ENCODE data around the gene ROCK2. TPM values are rescaled to one million over a fixed set of nuclear protein-coding genes. Genes with fewer than 3 reads are reported as not detected.
A peak's percentile ranks its signal among the peaks of the same experiment; 100 is the strongest.

ROCK2 gene
- total and polyA plus RNA-seq, 2 of the 13 experiments (the other 11 are each of a cell fraction or from before 2014, with no cell fraction given), result 38.1 to 119 TPM

DNA sequence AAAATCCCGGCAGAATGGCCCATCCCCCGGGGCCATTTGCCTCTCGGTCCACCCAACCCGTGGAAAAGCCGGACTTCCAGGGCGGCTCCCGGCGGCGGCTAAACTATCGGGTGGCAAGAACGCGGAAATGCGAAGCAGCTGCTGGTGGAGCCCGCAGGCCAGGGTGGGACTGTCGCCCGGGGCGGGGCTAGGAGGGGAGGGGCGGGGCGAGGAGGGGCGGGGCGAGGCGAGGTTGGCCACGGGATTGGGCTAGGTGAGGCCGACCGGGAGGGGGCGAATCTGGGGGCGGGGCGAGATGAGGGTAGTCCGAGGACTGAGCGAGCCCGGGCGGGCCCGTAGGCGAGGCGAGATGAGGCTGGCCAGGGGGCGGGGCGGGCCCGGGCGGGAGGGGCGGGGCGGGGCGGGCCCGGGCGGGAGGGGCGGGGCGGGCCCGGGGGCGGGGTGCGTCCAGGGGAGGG is 189.5 kb downstream of the ROCK2 start (continued):
- no peak for TF ChIP-seq TARDBP (CRISPR knock-in tag; IDR thresholded peaks at IDR 0.05)
- TF ChIP-seq KAT8 (CRISPR knock-in tag; IDR thresholded peaks at IDR 0.05), result peak; percentile 57
- TF ChIP-seq, protein P1, sequence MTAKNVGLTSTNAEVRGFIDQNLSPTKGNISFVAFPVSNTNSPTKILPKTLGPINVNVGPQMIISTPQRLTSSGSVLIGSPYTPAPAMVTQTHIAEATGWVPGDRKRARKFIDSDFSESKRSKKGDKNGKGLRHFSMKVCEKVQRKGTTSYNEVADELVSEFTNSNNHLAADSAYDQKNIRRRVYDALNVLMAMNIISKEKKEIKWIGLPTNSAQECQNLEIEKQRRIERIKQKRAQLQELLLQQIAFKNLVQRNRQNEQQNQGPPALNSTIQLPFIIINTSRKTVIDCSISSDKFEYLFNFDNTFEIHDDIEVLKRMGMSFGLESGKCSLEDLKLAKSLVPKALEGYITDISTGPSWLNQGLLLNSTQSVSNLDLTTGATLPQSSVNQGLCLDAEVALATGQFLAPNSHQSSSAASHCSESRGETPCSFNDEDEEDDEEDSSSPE (CRISPR knock-in tag; IDR thresholded peaks at IDR 0.05), result 0 out of 2 replicates have a peak, but pooled peaks have one; percentile 3
- TF ChIP-seq, protein P2, sequence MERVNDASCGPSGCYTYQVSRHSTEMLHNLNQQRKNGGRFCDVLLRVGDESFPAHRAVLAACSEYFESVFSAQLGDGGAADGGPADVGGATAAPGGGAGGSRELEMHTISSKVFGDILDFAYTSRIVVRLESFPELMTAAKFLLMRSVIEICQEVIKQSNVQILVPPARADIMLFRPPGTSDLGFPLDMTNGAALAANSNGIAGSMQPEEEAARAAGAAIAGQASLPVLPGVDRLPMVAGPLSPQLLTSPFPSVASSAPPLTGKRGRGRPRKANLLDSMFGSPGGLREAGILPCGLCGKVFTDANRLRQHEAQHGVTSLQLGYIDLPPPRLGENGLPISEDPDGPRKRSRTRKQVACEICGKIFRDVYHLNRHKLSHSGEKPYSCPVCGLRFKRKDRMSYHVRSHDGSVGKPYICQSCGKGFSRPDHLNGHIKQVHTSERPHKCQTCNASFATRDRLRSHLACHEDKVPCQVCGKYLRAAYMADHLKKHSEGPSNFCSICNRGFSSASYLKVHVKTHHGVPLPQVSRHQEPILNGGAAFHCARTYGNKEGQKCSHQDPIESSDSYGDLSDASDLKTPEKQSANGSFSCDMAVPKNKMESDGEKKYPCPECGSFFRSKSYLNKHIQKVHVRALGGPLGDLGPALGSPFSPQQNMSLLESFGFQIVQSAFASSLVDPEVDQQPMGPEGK (CRISPR knock-in tag; IDR thresholded peaks at IDR 0.05), result peak; percentile 13; the same call in 1 of the 2 replicates
- peak; percentile 4 for TF ChIP-seq ASH2L (IDR thresholded peaks at IDR 0.05; ENCODE audit: insufficient read length, low read depth, low read length)
- TF ChIP-seq NR3C1 (CRISPR knock-in tag; IDR thresholded peaks at IDR 0.05), result no peak
- peak; percentile 56; the same call in 1 of the 2 replicates for TF ChIP-seq RBFOX2 (IDR thresholded peaks at IDR 0.05; ENCODE audit: low read depth, low read length)

DNA sequence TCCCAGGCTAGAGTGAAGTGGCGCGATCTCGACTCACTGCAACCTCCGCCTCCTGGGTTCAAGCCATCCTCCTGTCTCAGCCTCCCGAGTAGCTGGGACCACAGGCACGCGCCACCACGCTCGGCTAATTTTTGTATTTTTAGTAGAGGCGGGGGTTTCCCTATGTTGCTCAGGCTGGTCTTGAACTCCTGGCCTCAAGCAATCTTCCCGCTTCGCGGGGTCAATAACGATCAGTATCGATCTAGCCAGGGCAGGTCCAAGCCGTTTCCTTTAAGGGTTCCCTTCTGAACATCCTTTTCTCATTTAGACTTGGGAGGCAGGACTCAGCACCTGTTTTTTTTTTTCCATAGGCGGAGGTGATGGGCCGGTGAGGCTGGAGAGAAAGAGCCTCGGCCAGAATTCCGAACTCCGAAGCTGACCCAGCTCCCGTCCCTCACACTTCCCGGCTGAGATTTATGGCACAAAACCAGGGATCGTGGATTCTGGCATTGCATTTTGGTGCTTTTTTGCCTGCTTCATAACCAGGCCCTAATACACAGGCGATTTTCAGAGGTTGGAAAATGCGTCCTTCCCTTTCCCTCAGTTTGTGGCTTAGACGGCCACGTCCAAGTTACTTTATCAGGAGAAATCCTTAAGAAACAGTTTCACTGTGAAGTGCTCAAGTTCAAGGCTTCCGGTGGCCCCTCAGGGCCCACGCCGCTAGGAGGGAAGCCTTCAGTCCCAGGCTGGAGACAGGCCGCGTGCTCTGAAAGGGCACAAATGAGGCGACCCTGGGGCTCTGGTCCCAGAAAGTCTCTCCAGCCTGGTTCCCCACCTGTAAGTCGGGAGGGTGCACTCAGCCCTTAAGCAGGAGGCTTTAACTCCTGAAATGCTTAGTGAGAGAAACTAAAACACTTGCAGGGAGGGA is 190.2 kb downstream of the ROCK2 start:
- in situ Hi-C loops (cut with HindIII; ENCODE audit: extremely low pct_ligation_motif_present, low pct_unique_long_range_greater_than_20kb), result no loop called here
- ChIA-PET CTCF (ENCODE audit: low intra/inter-chr PET ratio, low total read pairs) (no interaction called here), POLR2A (interaction anchor here (0.7 to 2.1 kb wide), 10 partner anchors 9 to 342 kb away, joined by 3 to 18 read pairs (median 5); partner anchors contain the start of genes PDIA6 and ROCK2)
- Histone ChIP-seq H3K36me3 (replicated peaks in 1 of 2; ENCODE audit: control insufficient read depth in 1 of 2, insufficient read depth in 2 of 2, low read length in 2 of 2) (no peaks in the 10 kb centered on the region), H3K27ac (ENCODE audit: extremely low read length, insufficient read depth, low read length) (no peak overlapping the region), H4K20me1 (ENCODE audit: insufficient read depth, low read length) (no peaks in the 10 kb centered on the region), H3K9me3 (ENCODE audit: low read length) (no peaks in the 10 kb centered on the region), H3K4me3 (replicated peaks in 1 of 3; ENCODE audit: insufficient read depth in 1 of 3, low read depth in 2 of 3, low read length in 3 of 3) (peak overlapping the region; percentile 54 to 71 (median 56)), H3K27me3 (ENCODE audit: control insufficient read depth in 1 of 2, insufficient read depth in 2 of 2, low read length in 2 of 2) (peaks cover 6 to 57% of the 10 kb centered on the region in 2 experiments; a peak in 4 of 5 replicates), H3K4me2 (ENCODE audit: low read depth, low read length) (peak overlapping the region; percentile 90), H3K9ac (ENCODE audit: insufficient read depth, low read depth, low read length) (peak overlapping the region; percentile 55; the same call in 1 of the 2 replicates), H3K79me2 (ENCODE audit: insufficient read depth, low read length) (no peaks in the 10 kb centered on the region), H3K4me1 (ENCODE audit: insufficient read depth, low read length) (peaks cover 43% of the 10 kb centered on the region), H2AFZ (ENCODE audit: low read length) (peak overlapping the region; percentile 78)
- TSS peak; percentile 95 for BruUV-seq (replicated peaks)
- WGBS (ENCODE audit: low lambda C conversion rate), result 69% methylated on average over 34 of the region's 35 CpGs
- no peak for DNase-seq (ENCODE audit: low spot score)
- no peak for FAIRE-seq
- peak; percentile 6 for ATAC-seq
- intact Hi-C loops (cut with micrococcal nuclease; ENCODE audit: unreplicated experiment), result loop anchor here (2.0 kb wide), 1 partner anchor 21 kb away; a partner anchor contains a TSS
- TF ChIP-seq ZNF724P (CRISPR knock-in tag; IDR thresholded peaks at IDR 0.05; ENCODE audit: borderline replicate concordance) (peak; percentile 64; the same call in 1 of the 2 replicates), ZNF609 (CRISPR knock-in tag; IDR thresholded peaks at IDR 0.05; ENCODE audit: borderline replicate concordance) (0 out of 2 replicates have a peak, but pooled peaks have one; percentile 8)

Measured in HepG2 (cell line).